HL-60 (cell line): ENCODE data around the gene DMD.

Experiments used
- DNase-seq, 2 experiments: peaks; one replicate each; pipeline ENCODE4 v3.0.0-alpha.2; 2010 to 2020; ENCODE audit warnings: low read depth in 1 of 2, low spot score in 1 of 2
- H3K27ac ChIP-seq: fragments of 250-450 bp; sonication (Bioruptor Pico); replicated peaks from 2 replicates; pipeline ENCODE4 v1.5.1; 2020; ENCODE audit warnings: mild to moderate bottlenecking, moderate library complexity
- H3K27me3 ChIP-seq: fragments of 250-450 bp; sonication (Bioruptor Pico); 2 replicates; pipeline ENCODE4 v1.5.1; 2021; ENCODE audit warnings: mild to moderate bottlenecking, moderate library complexity; ENCODE audit not compliant: insufficient read depth, poor library complexity, severe bottlenecking
- H3K4me3 ChIP-seq: replicated peaks from 2 replicates; pipeline ENCODE4 v1.5.1; 2011; ENCODE audit warnings: mild to moderate bottlenecking, control low read depth, low read length; ENCODE audit not compliant: insufficient read depth
- CTCF ChIP-seq: IDR thresholded peaks from one replicate; pipeline ENCODE4 v1.5.1; 2011; ENCODE audit warnings: low read length, control low read depth, inconsistent platforms; ENCODE audit not compliant: insufficient read depth
- GABPA ChIP-seq: IDR thresholded peaks from 2 replicates; pipeline ENCODE4 v1.6.1; 2012; ENCODE audit warnings: low read depth
- POLR2AphosphoS5 ChIP-seq: IDR thresholded peaks from 2 replicates; pipeline ENCODE4 v1.6.1; 2012; ENCODE audit warnings: low read depth
- REST ChIP-seq: IDR thresholded peaks from 2 replicates; pipeline ENCODE4 v1.6.1; 2012; ENCODE audit warnings: low read depth; ENCODE audit not compliant: insufficient replicate concordance
- SPI1 ChIP-seq: IDR thresholded peaks from 2 replicates; pipeline ENCODE4 v1.6.1; 2012; ENCODE audit warnings: low read depth, mild to moderate bottlenecking, borderline replicate concordance

The DMD gene

GRCh38 chrX:31433856-31434255, 1777.5 kb downstream of the DMD start:
- TF ChIP-seq POLR2AphosphoS5 (no peak), CTCF (no peak), SPI1 (no peak), GABPA (no peak), REST (no peak)
- no peak for DNase-seq
- Histone ChIP-seq H3K27ac (no peak overlapping the region), H3K27me3 (no peaks in the 10 kb centered on the region), H3K4me3 (no peak overlapping the region)

DNA sequence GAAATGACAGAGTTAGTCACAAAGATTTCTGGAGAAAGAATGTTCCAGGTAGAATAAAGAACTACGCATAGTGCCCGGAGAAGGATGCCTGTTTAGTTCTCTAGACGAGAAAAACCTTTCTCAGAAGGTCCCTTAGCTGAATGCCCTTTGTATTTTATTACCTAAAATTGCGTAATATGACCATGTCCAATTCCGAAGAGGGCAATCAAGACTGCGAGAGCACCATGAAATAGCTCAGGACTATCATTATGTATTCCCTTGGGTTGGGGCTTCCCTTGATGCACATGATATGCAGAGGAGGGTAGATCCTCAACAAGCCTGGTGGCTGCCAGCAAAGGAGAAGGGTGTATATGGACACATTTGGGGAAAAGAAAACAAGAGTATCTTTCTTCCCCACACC, 1781.4 kb downstream of the DMD start:
- no peak for DNase-seq
- no peak overlapping the region for H3K27ac ChIP-seq
- TF ChIP-seq POLR2AphosphoS5 (no peak), SPI1 (no peak), REST (no peak), CTCF (no peak), GABPA (no peak)
- no peaks in the 10 kb centered on the region for H3K27me3 ChIP-seq
- H3K4me3 ChIP-seq: no peak overlapping the region

GRCh38 chrX:31423609-31424189, 1787.7 kb downstream of the DMD start:
- Histone ChIP-seq H3K27ac (no peak overlapping the region), H3K4me3 (no peak overlapping the region), H3K27me3 (no peaks in the 10 kb centered on the region)
- peak in 1 of 2 experiments; percentile 11 for DNase-seq
- TF ChIP-seq GABPA (no peak), CTCF (no peak), POLR2AphosphoS5 (no peak), REST (no peak), SPI1 (no peak)
